HEK293T (cell line): Measurements from ENCODE around the gene RFX3.

Source experiments
- CTCF ChIA-PET: fragments of 350-600 bp; formaldehyde crosslinking; extraction: SDS; loops from one replicate; lab custom pipeline; 2021; ENCODE audit warnings: antibody characterized with exemption, inconsistent platforms; lab: Yijun Ruan, JAX
- POLR2A ChIA-PET: fragments of 350-600 bp; formaldehyde crosslinking; extraction: SDS; loops from one replicate; lab custom pipeline; 2020; ENCODE audit warnings: antibody characterized with exemption, inconsistent platforms; lab: Yijun Ruan, JAX
- DNase-seq: peaks from one replicate; pipeline ENCODE4 v3.0.0; 2012; ENCODE audit warnings: mixed read lengths; ENCODE audit errors: extremely low spot score
- ARNT ChIP-seq: fragments of 450-650 bp; IDR thresholded peaks from 2 replicates; pipeline ENCODE4 v1.6.1; 2017; ENCODE audit warnings: mild to moderate bottlenecking
- BHLHE40 ChIP-seq: fragments of 450-650 bp; IDR thresholded peaks from 2 replicates; pipeline ENCODE4 v1.6.1; 2016; ENCODE audit warnings: mild to moderate bottlenecking, moderate library complexity, borderline replicate concordance
- CTBP1 ChIP-seq: fragments of 450-650 bp; IDR thresholded peaks from 2 replicates; pipeline ENCODE4 v1.6.1; 2016; ENCODE audit warnings: borderline replicate concordance
- ELF4 ChIP-seq: fragments of 450-650 bp; IDR thresholded peaks from 2 replicates; pipeline ENCODE4 v1.6.1; 2017; ENCODE audit warnings: antibody characterized with exemption
- FOXA1 ChIP-seq: fragments of 450-650 bp; IDR thresholded peaks from 2 replicates; pipeline ENCODE4 v1.6.1; 2016; ENCODE audit warnings: mild to moderate bottlenecking
- FOXK2 ChIP-seq: fragments of 450-650 bp; IDR thresholded peaks from 2 replicates; pipeline ENCODE4 v1.6.1; 2016; ENCODE audit warnings: mild to moderate bottlenecking
- FOXM1 ChIP-seq: fragments of 450-650 bp; IDR thresholded peaks from 2 replicates; pipeline ENCODE4 v1.6.1; 2017; ENCODE audit warnings: mild to moderate bottlenecking, borderline replicate concordance
- HDGF ChIP-seq: fragments of 450-650 bp; IDR thresholded peaks from 2 replicates; pipeline ENCODE4 v1.6.1; 2017; ENCODE audit warnings: antibody characterized with exemption, borderline replicate concordance
- L3MBTL2 ChIP-seq: fragments of 450-650 bp; conservative IDR thresholded peaks from 2 replicates; pipeline ENCODE4 v1.6.1; 2016; ENCODE audit warnings: mild to moderate bottlenecking
- LEF1 ChIP-seq: fragments of 450-650 bp; IDR thresholded peaks from 2 replicates; pipeline ENCODE4 v1.6.1; 2017; ENCODE audit warnings: mild to moderate bottlenecking, borderline replicate concordance
- NFRKB ChIP-seq: fragments of 450-650 bp; IDR thresholded peaks from 2 replicates; pipeline ENCODE4 v1.6.1; 2016; ENCODE audit warnings: mild to moderate bottlenecking, moderate library complexity
- SP1 ChIP-seq: fragments of 450-650 bp; IDR thresholded peaks from 2 replicates; pipeline ENCODE4 v1.6.1; 2017
- SUZ12 ChIP-seq: fragments of 450-650 bp; IDR thresholded peaks from 2 replicates; pipeline ENCODE4 v1.6.1; 2016; ENCODE audit warnings: mild to moderate bottlenecking
- TARDBP ChIP-seq: fragments of 450-650 bp; IDR thresholded peaks from 2 replicates; pipeline ENCODE4 v1.6.1; 2016
- ZNF384 ChIP-seq: fragments of 450-650 bp; IDR thresholded peaks from 2 replicates; pipeline ENCODE4 v1.6.1; 2016
- TF ChIP-seq, protein P1 (sequence below): fragments of 450-650 bp; IDR thresholded peaks from 2 replicates; pipeline ENCODE4 v1.6.1; 2016

RFX3 gene

DNA sequence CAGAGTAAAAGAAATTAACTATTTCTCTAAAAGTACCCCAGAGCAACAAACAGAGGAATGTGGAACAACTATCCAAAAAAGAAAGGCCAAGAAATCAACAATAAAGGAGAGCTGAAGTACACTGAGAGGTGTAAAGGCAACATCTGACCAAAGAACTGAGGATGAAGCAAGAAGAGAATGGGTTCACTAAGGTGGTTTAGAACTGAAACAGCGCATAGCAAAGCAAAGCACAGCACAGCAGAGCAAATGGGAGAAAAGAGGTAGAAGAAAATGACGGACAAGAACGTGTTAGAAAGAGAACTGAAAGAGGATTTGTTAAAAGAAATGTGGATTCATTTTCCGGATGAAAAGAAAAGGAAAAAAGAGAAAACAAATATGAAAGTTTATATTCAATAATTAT, 25.8 kb downstream of the RFX3 start:
- DNase-seq: no peak
- CTCF ChIA-PET: no interaction called here
- TF ChIP-seq ZNF384 (no peak), ELF4 (no peak), SUZ12 (no peak), L3MBTL2 (no peak)
- POLR2A ChIA-PET: interaction anchor here (0.6 kb wide), 1 partner anchor 1869 kb away, joined by 3 read pairs; no protein-coding TSS in a partner anchor

DNA sequence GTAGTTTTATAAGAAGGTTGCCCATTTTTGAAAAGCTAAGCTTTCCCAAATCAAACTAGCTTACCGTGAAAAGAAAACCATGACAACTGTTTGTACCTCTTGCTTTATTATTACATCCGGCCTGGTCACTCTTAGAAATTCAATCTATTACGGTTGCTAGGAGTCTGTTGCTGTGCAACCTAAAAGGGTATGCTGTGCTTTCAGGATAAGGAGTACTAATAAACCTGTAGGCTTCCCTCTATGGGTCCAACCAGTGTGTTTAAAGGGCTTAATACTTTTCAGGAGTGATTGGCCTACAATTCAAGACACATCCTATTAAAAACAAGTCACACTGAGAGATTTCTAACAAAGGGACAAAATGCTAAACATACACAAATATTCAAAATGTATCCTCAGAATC, 27.1 kb downstream of the RFX3 start:
- ChIA-PET POLR2A (interaction anchor here (3.9 kb wide), 1 partner anchor 28 kb away, joined by 22 read pairs; the partner anchor contains the start of gene RFX3), CTCF (no interaction called here)
- TF ChIP-seq FOXK2: no peak
- no peak for TF ChIP-seq ARNT
- no peak for TF ChIP-seq L3MBTL2
- no peak for TF ChIP-seq BHLHE40
- no peak for TF ChIP-seq SUZ12
- no peak for TF ChIP-seq ELF4
- no peak for TF ChIP-seq CTBP1
- no peak for TF ChIP-seq ZNF384
- DNase-seq: no peak

DNA sequence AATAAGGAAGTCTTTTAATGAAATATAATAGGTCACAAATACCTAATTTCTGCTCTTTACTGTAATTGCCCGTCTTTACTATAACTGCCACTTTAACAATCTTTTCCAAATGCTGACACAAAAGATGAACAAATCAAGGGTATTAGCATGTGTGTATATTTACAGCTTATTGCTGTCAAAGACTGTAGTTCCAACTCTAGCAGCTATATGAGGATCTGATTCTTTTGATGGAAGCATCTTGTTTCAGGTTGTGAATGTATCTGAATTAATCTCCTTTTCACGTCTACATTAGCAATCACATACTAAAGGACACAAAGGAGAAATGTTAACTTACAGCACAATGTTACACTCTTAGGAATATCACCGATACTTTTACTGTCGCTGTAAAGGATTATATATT, 27.9 kb downstream of the RFX3 start:
- TF ChIP-seq NFRKB: no peak
- TF ChIP-seq ZNF384: no peak
- no peak for TF ChIP-seq ARNT
- TF ChIP-seq HDGF: no peak
- no peak for TF ChIP-seq SUZ12
- TF ChIP-seq LEF1: no peak
- no peak for TF ChIP-seq TARDBP
- no peak for TF ChIP-seq BHLHE40
- TF ChIP-seq FOXA1: no peak
- TF ChIP-seq L3MBTL2: no peak
- TF ChIP-seq SP1: no peak
- TF ChIP-seq, protein P1, sequence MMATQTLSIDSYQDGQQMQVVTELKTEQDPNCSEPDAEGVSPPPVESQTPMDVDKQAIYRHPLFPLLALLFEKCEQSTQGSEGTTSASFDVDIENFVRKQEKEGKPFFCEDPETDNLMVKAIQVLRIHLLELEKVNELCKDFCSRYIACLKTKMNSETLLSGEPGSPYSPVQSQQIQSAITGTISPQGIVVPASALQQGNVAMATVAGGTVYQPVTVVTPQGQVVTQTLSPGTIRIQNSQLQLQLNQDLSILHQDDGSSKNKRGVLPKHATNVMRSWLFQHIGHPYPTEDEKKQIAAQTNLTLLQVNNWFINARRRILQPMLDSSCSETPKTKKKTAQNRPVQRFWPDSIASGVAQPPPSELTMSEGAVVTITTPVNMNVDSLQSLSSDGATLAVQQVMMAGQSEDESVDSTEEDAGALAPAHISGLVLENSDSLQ: no peak
- CTCF ChIA-PET: no interaction called here
- no peak for DNase-seq
- POLR2A ChIA-PET: interaction anchor here (0.9 to 3.9 kb wide), 2 partner anchors 10 to 28 kb away, joined by 3 to 22 read pairs; partner anchors contain the start of gene RFX3

DNA sequence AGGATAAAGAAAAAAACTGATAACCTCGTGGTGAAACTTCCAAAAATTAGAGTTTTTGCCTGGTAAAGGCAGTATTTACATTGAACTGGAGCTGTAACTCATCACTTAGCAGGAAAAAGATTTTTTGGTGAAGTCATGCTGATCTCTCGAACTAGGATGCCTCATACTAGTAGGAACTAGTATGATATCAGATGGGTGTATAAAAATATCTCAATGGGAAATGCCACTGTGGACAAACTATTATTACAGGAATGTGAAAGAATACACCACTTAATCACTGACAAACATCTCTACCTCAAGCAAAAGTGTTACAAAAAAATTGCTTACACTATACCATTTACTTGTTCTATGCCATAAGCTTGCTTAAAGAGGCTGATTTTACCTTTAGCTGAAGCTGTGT, 28.4 kb downstream of the RFX3 start:
- POLR2A ChIA-PET: interaction anchor here (0.9 to 3.9 kb wide), 2 partner anchors 10 to 29 kb away, joined by 3 to 22 read pairs; partner anchors contain the start of gene RFX3
- CTCF ChIA-PET: no interaction called here
- no peak for TF ChIP-seq NFRKB
- no peak for TF ChIP-seq ZNF384
- TF ChIP-seq, protein P1: no peak
- TF ChIP-seq BHLHE40: no peak
- TF ChIP-seq FOXM1: no peak
- no peak for TF ChIP-seq TARDBP
- no peak for TF ChIP-seq L3MBTL2
- no peak for TF ChIP-seq HDGF
- TF ChIP-seq FOXK2: no peak
- no peak for TF ChIP-seq LEF1
- TF ChIP-seq SP1: no peak
- TF ChIP-seq FOXA1: no peak
- no peak for TF ChIP-seq ELF4
- no peak for DNase-seq

DNA sequence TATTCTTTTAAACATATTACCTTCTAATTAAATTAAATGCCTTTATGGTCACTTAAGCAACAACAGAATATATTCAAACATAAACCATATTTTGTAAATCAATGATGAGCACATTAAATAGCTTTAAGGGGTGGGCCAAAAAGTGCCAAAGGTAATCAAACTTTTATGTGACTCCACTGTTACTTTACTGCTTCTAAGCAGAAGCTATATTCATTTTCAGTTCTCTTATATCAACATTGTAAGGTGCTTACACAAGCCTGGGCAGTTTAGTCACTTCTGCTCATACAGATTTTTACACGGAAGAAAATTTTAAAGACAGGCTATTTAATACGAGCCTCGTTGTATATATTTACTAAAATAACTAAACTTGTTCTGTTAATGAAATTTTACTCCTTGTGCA, 29.9 kb downstream of the RFX3 start:
- DNase-seq: no peak
- POLR2A ChIA-PET: interaction anchor here (3.9 kb wide), 1 partner anchor 30 kb away, joined by 22 read pairs; the partner anchor contains the start of gene RFX3
- CTCF ChIA-PET: no interaction called here
- TF ChIP-seq NFRKB (no peak), L3MBTL2 (no peak), ELF4 (no peak), TARDBP (no peak), CTBP1 (no peak), SP1 (no peak), FOXA1 (no peak), ARNT (no peak), BHLHE40 (no peak), FOXK2 (no peak), HDGF (no peak), ZNF384 (no peak), FOXM1 (no peak), SUZ12 (no peak), LEF1 (no peak)
- TF ChIP-seq, protein P1: no peak

DNA sequence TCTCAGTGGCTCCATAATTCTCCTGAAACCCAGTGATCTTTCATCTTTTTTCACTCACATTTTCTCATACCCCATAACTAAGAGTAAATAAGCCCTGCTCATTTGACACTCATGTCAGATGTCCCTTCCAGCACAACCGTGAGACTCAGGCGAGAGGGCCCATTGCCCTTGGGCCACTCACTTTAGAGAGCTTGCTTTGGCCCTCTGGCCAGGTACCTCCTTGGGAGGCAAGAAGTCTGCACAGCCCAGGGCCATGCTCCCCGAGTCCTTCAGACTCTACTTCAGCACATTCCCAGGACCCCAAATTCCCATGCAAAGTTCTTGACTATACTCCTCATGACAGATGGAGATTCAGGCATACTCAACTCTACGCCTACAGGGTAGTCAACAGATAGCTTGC, 33.6 kb downstream of the RFX3 start:
- ChIA-PET CTCF (no interaction called here), POLR2A (no interaction called here)
- DNase-seq: no peak
- TF ChIP-seq, protein P1: no peak
- TF ChIP-seq TARDBP (no peak), HDGF (no peak), LEF1 (no peak)
